SW480 (cell line): ENCODE measurements around the gene MSX1.

Experiments
- DNase-seq: peaks from one replicate; pipeline ENCODE4 v3.0.0-alpha.2; 2016; ENCODE audit warnings: low spot score

MSX1 gene

GRCh38 chr4:4841156-4841555 is 18.3 kb upstream of the MSX1 start:
- DNase-seq = no peak

- no peak for DNase-seq
These were observed 16.7 kb upstream of the MSX1 start for GRCh38 chr4:4842476-4843441.

- no peak for DNase-seq
These were observed 15.7 kb upstream of the MSX1 start for GRCh38 chr4:4843635-4844291.

- DNase-seq = no peak
These were observed 14.4 kb upstream of the MSX1 start for GRCh38 chr4:4845027-4845426.

DNA sequence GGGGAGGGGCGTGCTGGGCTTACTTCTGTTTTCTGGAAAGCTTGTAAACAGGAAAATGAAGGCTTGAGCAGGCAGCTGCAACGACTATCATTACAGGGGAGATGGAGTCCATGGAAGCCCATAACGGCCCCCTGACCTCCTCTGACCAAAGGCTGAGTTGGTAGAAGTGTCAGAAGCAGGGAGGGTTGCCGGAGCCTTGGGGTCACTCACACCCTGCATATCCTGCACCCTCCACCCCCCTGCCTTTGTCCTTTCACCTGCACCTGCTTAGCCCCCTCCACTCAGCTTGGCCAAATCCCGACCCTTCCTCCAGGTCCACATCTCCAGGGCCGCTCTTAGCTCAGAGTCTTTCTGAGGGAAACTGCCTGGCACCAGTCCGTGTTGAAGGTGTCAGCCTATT is 12.5 kb upstream of the MSX1 start:
- DNase-seq = no peak

- no peak for DNase-seq
These were observed 10.9 kb upstream of the MSX1 start for GRCh38 chr4:4848540-4848939.

DNA sequence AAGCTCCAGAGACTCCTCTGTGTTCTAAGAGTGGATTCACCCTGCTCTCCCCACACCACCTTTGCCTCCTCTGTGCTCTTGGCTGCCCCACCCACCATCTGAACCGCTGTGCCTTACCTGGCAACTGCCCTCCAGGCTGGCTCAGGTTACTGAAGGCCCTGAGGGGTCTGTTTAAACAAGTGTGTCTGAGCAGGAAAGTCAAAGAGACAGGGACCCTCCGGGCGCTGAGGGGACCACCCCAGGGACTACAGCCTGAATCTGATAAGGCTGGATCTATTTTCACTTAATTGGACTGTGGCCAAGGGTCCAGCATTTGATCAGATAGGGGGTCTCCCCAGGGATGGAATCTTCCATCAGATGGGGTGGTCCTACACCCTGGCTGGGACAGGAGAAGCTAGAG is 10.4 kb upstream of the MSX1 start:
- DNase-seq = no peak

- no peak for DNase-seq
These were observed 9.8 kb upstream of the MSX1 start for GRCh38 chr4:4849524-4850193.

DNA sequence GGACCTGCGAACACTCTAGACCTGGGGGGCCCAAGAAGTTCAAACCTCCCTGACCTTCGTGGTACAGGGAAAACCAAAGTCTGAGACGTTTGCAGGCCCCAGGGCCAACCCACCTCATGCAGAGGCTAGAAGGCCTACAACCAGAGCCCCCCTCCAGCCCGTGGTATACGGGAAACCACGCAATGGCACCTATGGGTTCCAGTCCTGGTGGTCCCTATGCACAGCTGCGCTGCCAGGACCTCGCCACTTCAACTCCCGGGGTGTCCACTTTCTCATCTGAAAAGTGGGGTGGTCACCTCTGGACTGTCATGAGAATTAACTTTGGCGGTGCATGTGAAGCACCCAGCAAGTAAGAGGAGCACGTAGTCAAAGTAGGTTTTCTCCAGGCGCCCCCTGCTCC is 8.4 kb upstream of the MSX1 start:
- no peak for DNase-seq

GRCh38 chr4:4851906-4852305 is 7.6 kb upstream of the MSX1 start:
- DNase-seq = no peak

GRCh38 chr4:4852591-4853362 is 6.7 kb upstream of the MSX1 start:
- DNase-seq = peak; percentile 24

- DNase-seq = no peak
These were observed 6.1 kb upstream of the MSX1 start for GRCh38 chr4:4853371-4853823.

DNA sequence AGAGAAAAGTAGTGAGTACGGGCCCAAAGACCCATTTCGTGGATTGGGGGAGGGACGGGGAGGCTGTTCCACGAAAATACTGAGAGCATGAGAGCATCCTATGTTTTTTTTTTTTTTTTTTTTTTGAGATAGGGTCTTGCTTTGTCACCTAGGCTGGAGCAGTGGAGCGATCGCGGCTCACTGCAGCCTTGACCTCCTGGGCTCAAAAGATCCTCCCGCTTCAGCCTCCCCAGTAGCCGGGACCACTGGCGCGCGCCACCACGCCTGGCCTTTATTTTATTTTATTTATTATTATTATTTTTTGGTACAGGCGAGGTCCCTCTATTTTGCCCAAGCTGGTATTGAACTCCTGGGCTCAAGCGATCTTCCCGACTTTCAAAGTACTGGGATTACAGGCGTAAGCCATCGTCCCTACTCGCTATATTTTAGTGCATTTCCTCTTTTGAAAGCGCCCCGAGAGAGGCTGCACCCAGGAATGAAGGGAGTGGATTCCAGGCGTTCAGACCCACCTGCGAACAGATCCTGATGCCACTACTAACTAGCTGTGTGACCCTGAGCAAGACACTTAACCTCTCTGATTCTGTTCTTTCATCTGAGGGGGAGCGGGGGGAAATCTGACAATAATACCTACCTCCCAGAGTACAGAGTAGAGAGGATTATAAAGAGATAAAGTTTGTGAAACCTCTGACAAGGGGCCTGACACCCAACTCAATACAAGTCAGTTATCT is 5.4 kb upstream of the MSX1 start:
- no peak for DNase-seq

GRCh38 chr4:4854649-4855295 is 4.7 kb upstream of the MSX1 start:
- DNase-seq = no peak

DNA sequence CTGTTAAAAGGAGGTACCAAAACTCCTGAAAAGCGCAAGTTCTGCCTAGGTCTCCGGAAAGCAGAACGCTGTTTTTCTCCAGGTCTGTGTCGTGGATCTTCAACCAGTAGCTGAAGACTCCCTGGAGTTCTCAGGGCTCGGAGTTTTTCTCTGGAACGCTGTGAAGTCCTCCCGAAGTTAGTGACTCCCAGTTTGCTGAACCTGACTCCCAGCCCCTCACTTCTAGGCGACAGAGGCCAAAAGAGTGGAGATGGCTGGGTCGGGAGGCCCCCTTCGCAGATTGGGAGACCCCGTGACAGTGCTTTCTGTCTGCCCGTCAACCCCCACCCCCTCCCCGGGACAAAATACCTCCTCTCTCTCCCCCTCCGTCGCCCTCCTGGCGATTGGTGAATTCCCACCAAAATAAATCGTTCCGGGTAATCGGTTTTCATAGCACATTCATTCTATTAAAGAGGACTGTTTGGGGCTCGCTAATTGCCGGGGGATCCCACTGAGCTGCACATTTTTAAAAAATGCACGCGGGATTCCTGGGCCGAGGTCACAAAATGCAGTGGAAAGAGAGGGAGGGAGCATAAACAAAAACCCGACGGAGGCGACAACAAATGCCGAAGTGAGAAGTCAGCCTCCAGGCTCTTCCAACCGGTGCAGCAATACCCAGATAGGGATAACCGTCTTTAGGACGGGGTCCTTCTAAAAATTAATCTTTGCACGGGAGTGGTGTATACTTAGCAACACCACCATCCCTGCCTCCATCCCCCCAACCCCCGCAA is 4.0 kb upstream of the MSX1 start:
- no peak for DNase-seq

- peak; percentile 65 for DNase-seq
These were observed 3.1 kb upstream of the MSX1 start for GRCh38 chr4:4856071-4857000.

GRCh38 chr4:4857001-4857808 is 2.3 kb upstream of the MSX1 start:
- DNase-seq = no peak
